Stomach (tissue), 9 donors: ENCODE data around the gene MTMR6. TPM values are rescaled to one million over a fixed set of nuclear protein-coding genes. Genes with fewer than 3 reads are reported as not detected.
A peak's percentile ranks its signal among the peaks of the same experiment; 100 is the strongest.

Experiments used
- DNase-seq, 2 donors: peaks; one replicate each; pipeline versions ENCODE4 v3.0.0 to v3.0.0-alpha.2; 2013 to 2019
- H3K27ac ChIP-seq, 5 donors: fragments of 200-600 bp in 4 of 5; sonication (generic) in 4 of 5; one replicate each; pipeline ENCODE4 v1.5.1; 2013 to 2019; ENCODE audit warnings: mild to moderate bottlenecking in 1 of 5, moderate library complexity in 1 of 5
- H3K27me3 ChIP-seq, 3 donors: fragments of 200-600 bp; sonication (generic); one replicate each; pipeline ENCODE4 v1.5.1; 2017 to 2019; ENCODE audit warnings: mixed run types in 1 of 3
- H3K36me3 ChIP-seq, 4 donors: fragments of 200-600 bp; sonication (generic); 1 replicate in 3 of 4; 2 replicates in 1 of 4; pipeline ENCODE4 v1.5.1; 2016 to 2019
- H3K4me1 ChIP-seq, 4 donors: fragments of 200-600 bp; sonication (generic); one replicate each; pipeline ENCODE4 v1.5.1; 2016 to 2019
- H3K4me3 ChIP-seq, 4 donors: fragments of 200-600 bp; sonication (generic) in 3 of 4; one replicate each; pipeline ENCODE4 v1.5.1; 2016 to 2019; ENCODE audit warnings: mild to moderate bottlenecking in 1 of 4
- H3K9me3 ChIP-seq, 4 donors: fragments of 200-600 bp; sonication (generic); one replicate each; pipeline ENCODE4 v1.5.1; 2016 to 2019
- CTCF ChIP-seq, 7 experiments: fragments of 450-650 bp in 4 of 7; fragments of 200-600 bp in 3 of 7; sonication (generic) in 3 of 7; IDR thresholded peaks; one replicate each; pipeline ENCODE4 v1.5.1; 2016 to 2019; ENCODE audit warnings: antibody characterized with exemption in 7 of 7, control low read depth in 2 of 7, mild to moderate bottlenecking in 1 of 7
- EP300 ChIP-seq: sonication (generic); formaldehyde crosslinking; IDR thresholded peaks from one replicate; pipeline ENCODE4 v1.6.1; 2017; ENCODE audit warnings: antibody characterized with exemption
- POLR2A ChIP-seq, 4 donors: fragments of 450-650 bp; IDR thresholded peaks; one replicate each; pipeline ENCODE4 v1.6.1; 2016; ENCODE audit warnings: antibody characterized with exemption in 4 of 4, control low read depth in 2 of 4, mild to moderate bottlenecking in 1 of 4, moderate library complexity in 1 of 4
- POLR2AphosphoS5 ChIP-seq, 3 donors: sonication (generic); formaldehyde crosslinking; IDR thresholded peaks; one replicate each; pipeline ENCODE4 v1.6.1; 2016; ENCODE audit warnings: antibody characterized with exemption in 3 of 3
- WGBS, 5 donors: extraction: QIAGEN DNeasy Blood & Tissue Kit in 3 of 5; methylation state at CpG; one replicate each; pipeline versions ENCODE4 v1.1.5 to v1.1.7; 2013 to 2018; 5-methylcytosine and 5-hydroxymethylcytosine counted together
- intact Hi-C: fragments of 100-400 bp; cut with DNase I; formaldehyde crosslinking; loops from one replicate; pipeline ENCODE4 v1.15.1; 2023; ENCODE audit warnings: low total_unique reads
- polyA plus RNA-seq, 3 donors: library from polyadenylated mRNA; stranded (reverse); fragments of 200-250 nt; gene quantifications; one replicate each; pipeline ENCODE4 v1.2.3, GENCODE V29; 2013
- total RNA-seq, 5 donors: library from RNA; depleted of rRNA; stranded (reverse); fragments of >200 nt; gene quantifications; one replicate each; pipeline versions ENCODE4 v1.1.0 to v1.2.3, GENCODE V29; 2014 to 2016
- donor health status: healthy with polysubstance abuse.
- donor health status: Bipolar disorder and iron deficiency.
- donor health status: healthy.

The MTMR6 gene
- total and polyA plus RNA-seq, 8 donors, result 2.3 to 25.0 (median 10.2) TPM

DNA sequence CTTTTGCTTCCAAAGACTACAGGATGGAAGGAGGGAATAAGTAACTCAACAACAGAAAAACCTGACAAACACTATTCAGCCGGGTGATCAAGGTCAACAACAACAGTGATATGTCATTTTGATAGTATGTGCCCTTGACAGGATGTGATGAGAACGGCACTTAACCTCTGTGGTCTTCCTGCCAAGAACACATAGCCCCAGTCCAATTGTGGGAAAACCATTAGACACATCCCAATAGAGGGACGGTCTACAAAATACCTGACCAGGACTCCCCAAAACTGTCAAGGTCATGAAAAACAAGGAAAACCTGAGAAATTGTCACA is 72.1 kb downstream of the MTMR6 start:
- intact Hi-C loops, result no loop called here
- Histone ChIP-seq H3K4me3 (no peak overlapping the region), H3K4me1 (no peaks in the 10 kb centered on the region), H3K9me3 (no peaks in the 10 kb centered on the region), H3K27me3 (no peaks in the 10 kb centered on the region), H3K36me3 (no peaks in the 10 kb centered on the region), H3K27ac (no peak overlapping the region)
- 46 to 62% (median 53%) methylated on average over 3 of the region's 3 CpGs for WGBS, 5 donors
- no peak for TF ChIP-seq POLR2A (IDR thresholded peaks at IDR 0.05)
- no peak for TF ChIP-seq CTCF (IDR thresholded peaks at IDR 0.05)
- no peak for TF ChIP-seq POLR2AphosphoS5 (IDR thresholded peaks at IDR 0.05)
- TF ChIP-seq EP300, result no peak
- DNase-seq, result no peak

GRCh38 chr13:25214491-25215252 is 72.6 kb downstream of the MTMR6 start:
- no peaks in the 10 kb centered on the region for H3K27me3 ChIP-seq
- 43 to 54% (median 49%) methylated on average over 6 of the region's 6 CpGs for WGBS, 5 donors
- intact Hi-C loops, result no loop called here
- H3K27ac ChIP-seq, result no peak overlapping the region
- no peaks in the 10 kb centered on the region for H3K9me3 ChIP-seq
- TF ChIP-seq POLR2A (IDR thresholded peaks at IDR 0.05), result no peak
- TF ChIP-seq CTCF (IDR thresholded peaks at IDR 0.05), result no peak
- no peak for TF ChIP-seq EP300
- no peak for TF ChIP-seq POLR2AphosphoS5 (IDR thresholded peaks at IDR 0.05)
- H3K4me3 ChIP-seq, result no peak overlapping the region
- H3K4me1 ChIP-seq, result no peaks in the 10 kb centered on the region
- DNase-seq, result peak in 1 of 2 donors; percentile 6
- H3K36me3 ChIP-seq, result no peaks in the 10 kb centered on the region

GRCh38 chr13:25213715-25214114 is 73.6 kb downstream of the MTMR6 start:
- WGBS, 5 donors, result 78 to 92% (median 89%) methylated on average over 2 of the region's 2 CpGs
- no peak overlapping the region for H3K4me3 ChIP-seq
- H3K27me3 ChIP-seq, result no peaks in the 10 kb centered on the region

GRCh38 chr13:25210842-25211569 is 76.3 kb downstream of the MTMR6 start:
- Histone ChIP-seq H3K36me3 (no peaks in the 10 kb centered on the region), H3K27me3 (no peaks in the 10 kb centered on the region), H3K9me3 (no peaks in the 10 kb centered on the region), H3K4me3 (no peak overlapping the region), H3K27ac (no peak overlapping the region), H3K4me1 (no peaks in the 10 kb centered on the region)
- intact Hi-C loops, result no loop called here
- TF ChIP-seq CTCF (IDR thresholded peaks at IDR 0.05), result no peak
- TF ChIP-seq EP300, result no peak
- no peak for TF ChIP-seq POLR2AphosphoS5 (IDR thresholded peaks at IDR 0.05)
- no peak for TF ChIP-seq POLR2A (IDR thresholded peaks at IDR 0.05)
- 70 to 79% (median 74%) methylated on average over 13 of the region's 13 CpGs for WGBS, 5 donors
- no peak for DNase-seq

More at GRCh38 chr13:25213715-25214114, 73.6 kb downstream of the MTMR6 start:
- Histone ChIP-seq H3K27ac (no peak overlapping the region), H3K4me1 (no peaks in the 10 kb centered on the region), H3K9me3 (no peaks in the 10 kb centered on the region), H3K36me3 (no peaks in the 10 kb centered on the region)
- TF ChIP-seq POLR2AphosphoS5 (IDR thresholded peaks at IDR 0.05) (no peak), CTCF (IDR thresholded peaks at IDR 0.05) (no peak), POLR2A (IDR thresholded peaks at IDR 0.05) (no peak), EP300 (no peak)
- no peak for DNase-seq
- intact Hi-C loops, result no loop called here
